Measurements from ENCODE around the gene SLC47A1.

- no peak for TF ChIP-seq CTCF (IDR thresholded peaks at IDR 0.05)
- no peak for TF ChIP-seq POLR2A (IDR thresholded peaks at IDR 0.05)
Observed at GRCh38 chr17:19534562-19535149, 1.0 kb downstream of the SLC47A1 start.

Data from lower leg skin (tissue), 3 donors.